GM23338 (cell line): ENCODE results near the gene CLPSL2. TPM values are rescaled to one million over a fixed set of nuclear protein-coding genes. Genes with fewer than 3 reads are reported as not detected.

Experiments
- ATAC-seq: fragments of 200-7000 bp; cut with Tn5 transposase; 3 replicates; pipeline ENCODE4 v1.9.1; 2020
- DNase-seq: peaks from one replicate; pipeline ENCODE4 v3.0.0-alpha.2; 2015; ENCODE audit warnings: low spot score
- H2AFZ ChIP-seq: fragments of 200-600 bp; sonication (generic); 2 replicates; pipeline ENCODE4 v1.8.0; 2016; ENCODE audit warnings: antibody characterized with exemption, mild to moderate bottlenecking, moderate library complexity
- H3F3A ChIP-seq: fragments of 200-600 bp; sonication (generic); replicated peaks from 2 replicates; pipeline ENCODE4 v1.8.0; 2017; ENCODE audit warnings: antibody characterized with exemption, mixed run types, low read depth
- H3K27ac ChIP-seq: fragments of 200-600 bp; sonication (generic); 2 replicates; pipeline ENCODE4 v1.6.1; 2016; ENCODE audit warnings: low read depth
- H3K27me3 ChIP-seq: fragments of 200-600 bp; sonication (generic); 2 replicates; pipeline ENCODE4 v1.8.0; 2016; ENCODE audit warnings: mild to moderate bottlenecking, mixed run types, moderate library complexity; ENCODE audit not compliant: insufficient read depth
- H3K36me3 ChIP-seq: fragments of 200-600 bp; sonication (generic); 2 replicates; pipeline ENCODE4 v1.8.0; 2016; ENCODE audit warnings: mild to moderate bottlenecking; ENCODE audit not compliant: insufficient read depth
- H3K4me1 ChIP-seq: fragments of 200-600 bp; sonication (generic); 2 replicates; pipeline ENCODE4 v1.8.0; 2016; ENCODE audit warnings: mild to moderate bottlenecking, moderate library complexity; ENCODE audit not compliant: insufficient read depth
- H3K4me2 ChIP-seq: fragments of 200-600 bp; sonication (generic); 2 replicates; pipeline ENCODE4 v1.7.1; 2017; ENCODE audit warnings: mixed run types
- H3K4me3 ChIP-seq: fragments of 200-600 bp; sonication (generic); 2 replicates; pipeline ENCODE4 v1.6.1; 2016; ENCODE audit warnings: mixed run types
- H3K79me2 ChIP-seq: fragments of 200-600 bp; sonication (generic); replicated peaks from 2 replicates; pipeline ENCODE4 v1.8.0; 2017; ENCODE audit warnings: mild to moderate bottlenecking; ENCODE audit not compliant: insufficient read depth
- H3K9me2 ChIP-seq: fragments of 200-600 bp; sonication (generic); 2 replicates; pipeline ENCODE4 v1.8.0; 2017; ENCODE audit not compliant: insufficient read depth
- H4K20me1 ChIP-seq: fragments of 200-600 bp; sonication (generic); replicated peaks from 2 replicates; pipeline ENCODE4 v1.8.0; 2017; ENCODE audit warnings: mild to moderate bottlenecking; ENCODE audit not compliant: insufficient read depth
- H3K27ac Mint-ChIP-seq: 2 replicates; pipeline ENCODE4 v1.8.0; 2020; ENCODE audit warnings: inconsistent platforms, mild to moderate bottlenecking, moderate library complexity, mixed read lengths
- H3K27me3 Mint-ChIP-seq: 3 replicates; pipeline ENCODE4 v1.8.0; 2022; ENCODE audit warnings: low read depth, mild to moderate bottlenecking, moderate library complexity, mixed read lengths, inconsistent platforms; ENCODE audit not compliant: insufficient read depth, poor library complexity
- H3K36me3 Mint-ChIP-seq: 3 replicates; pipeline ENCODE4 v1.8.0; 2021; ENCODE audit warnings: low read depth, mild to moderate bottlenecking, inconsistent platforms, moderate library complexity, mixed read lengths
- H3K4me1 Mint-ChIP-seq: 3 replicates; pipeline ENCODE4 v1.8.0; 2020; ENCODE audit warnings: mild to moderate bottlenecking, inconsistent platforms, mixed read lengths
- H3K4me3 Mint-ChIP-seq: 3 replicates; pipeline ENCODE4 v1.8.0; 2021; ENCODE audit warnings: moderate library complexity, mild to moderate bottlenecking, inconsistent platforms, mixed read lengths
- H3K9me3 Mint-ChIP-seq: 3 replicates; pipeline ENCODE4 v1.8.0; 2020; ENCODE audit warnings: moderate library complexity, mild to moderate bottlenecking, inconsistent platforms, mixed read lengths
- CREB1 ChIP-seq: fragments of 250-450 bp; sonication (Bioruptor Pico); IDR thresholded peaks from 2 replicates; pipeline ENCODE4 v1.5.0; 2020; ENCODE audit warnings: low read depth, mild to moderate bottlenecking, moderate library complexity
- CTCF ChIP-seq, 2 experiments: fragments of 200-600 bp in 1 of 2; sonication (generic) in 1 of 2; conservative IDR thresholded peaks; 2 replicates each; pipeline versions ENCODE4 v1.5.1 to v1.6.1; 2016 to 2017; ENCODE audit warnings: antibody characterized with exemption in 2 of 2, low read depth in 2 of 2, mild to moderate bottlenecking in 2 of 2, moderate library complexity in 1 of 2
- EZH2 ChIP-seq: fragments of 200-600 bp; sonication (generic); IDR thresholded peaks from one replicate; pipeline ENCODE4 v1.8.0; 2017; ENCODE audit warnings: antibody characterized with exemption, mild to moderate bottlenecking, low read depth; ENCODE audit not compliant: unreplicated experiment
- EZH2phosphoT487 ChIP-seq: fragments of 200-600 bp; sonication (generic); IDR thresholded peaks from one replicate; pipeline ENCODE4 v1.8.1; 2018; ENCODE audit warnings: antibody characterized with exemption; ENCODE audit not compliant: unreplicated experiment
- POLR2AphosphoS5 ChIP-seq: IDR thresholded peaks from 2 replicates; pipeline ENCODE4 v1.6.1; 2016; ENCODE audit warnings: antibody characterized with exemption, low read depth
- REST ChIP-seq: IDR thresholded peaks from one replicate; pipeline ENCODE4 v1.6.1; 2018; ENCODE audit warnings: antibody characterized with exemption; ENCODE audit not compliant: unreplicated experiment
- ZNF331 ChIP-seq: fragments of 250-450 bp; sonication (Bioruptor Pico); IDR thresholded peaks from 2 replicates; pipeline ENCODE4 v1.5.0; 2020; ENCODE audit warnings: low read depth, mild to moderate bottlenecking, moderate library complexity
- polyA plus RNA-seq: library from polyadenylated mRNA; unstranded; fragments of >200 nt; fragmentation: Nextera tagmentation; extraction: Ambion mirVana; gene quantifications from 2 replicates; pipeline ENCODE4 v1.2.1, GENCODE V29; 2016
- total RNA-seq: library from RNA; depleted of rRNA; stranded (reverse); fragments of >200 nt; shearing (Covaris generic); gene quantifications from 2 replicates; pipeline ENCODE4 v1.2.3, GENCODE V29; 2014

Gene CLPSL2
- total and polyA plus RNA-seq, 2 experiments from 2014 or later: 2.9 to 3.1 TPM

- TF ChIP-seq REST: no peak
Observed at GRCh38 chr6:35780719-35781118, 4.3 kb downstream of the CLPSL2 start, which contains the start of gene CLPSL1 (continued).

GRCh38 chr6:35781290-35781689 lies 4.9 kb downstream of the CLPSL2 start:
- TF ChIP-seq EZH2 (no peak), REST (no peak), POLR2AphosphoS5 (no peak), CREB1 (CRISPR knock-in tag) (no peak), EZH2phosphoT487 (no peak), ZNF331 (CRISPR knock-in tag) (no peak), CTCF (conservative IDR thresholded peaks at IDR 0.05; ENCODE audit: low read depth in 2 of 2) (no peak)
- no peak overlapping the region for H3K4me3 Mint-ChIP-seq
- no peak overlapping the region for H3K27ac Mint-ChIP-seq
- Histone ChIP-seq H3K27ac (no peak overlapping the region), H3K9me2 (no peaks in the 10 kb centered on the region), H3K4me1 (no peaks in the 10 kb centered on the region), H3F3A (0 out of 2 replicates have a peak, but pooled peaks cover 2% of the 10 kb centered on the region), H3K4me3 (no peak overlapping the region), H4K20me1 (no peaks in the 10 kb centered on the region), H3K36me3 (no peaks in the 10 kb centered on the region), H3K27me3 (peaks cover 4% of the 10 kb centered on the region; the same call in 1 of the 2 replicates), H2AFZ (no peak overlapping the region), H3K4me2 (no peak overlapping the region), H3K79me2 (no peaks in the 10 kb centered on the region)
- H3K36me3 Mint-ChIP-seq: no peaks in the 10 kb centered on the region; the same call in 2 of the 3 replicates
- H3K27me3 Mint-ChIP-seq: peaks cover 12% of the 10 kb centered on the region
- no peaks in the 10 kb centered on the region; the same call in 2 of the 3 replicates for H3K9me3 Mint-ChIP-seq
- no peak for DNase-seq
- peaks cover 18% of the 10 kb centered on the region for H3K4me1 Mint-ChIP-seq
- no peak for ATAC-seq
